ENCODE data around the gene MAGI2.

DNA sequence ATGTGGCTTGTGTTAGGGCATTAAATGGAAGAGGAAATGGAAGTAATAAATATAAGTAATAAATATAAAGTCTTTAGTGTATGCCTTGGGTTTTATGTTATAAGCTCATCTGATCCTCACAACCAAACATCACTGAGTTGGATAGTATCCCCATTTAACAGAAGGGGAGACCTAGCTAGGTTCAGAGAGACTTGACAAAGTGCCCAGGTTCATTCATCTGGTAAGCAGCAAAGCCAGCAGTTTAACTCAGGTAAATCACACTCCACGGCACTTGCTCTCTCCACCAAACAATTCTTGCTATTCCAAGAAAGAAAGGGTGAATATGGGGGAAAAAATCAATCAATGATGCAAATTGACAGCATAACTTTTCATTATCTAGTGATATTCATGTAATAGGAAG lies 167.3 kb downstream of the MAGI2 start:
- no peak for TF ChIP-seq POLR2A (IDR thresholded peaks at IDR 0.05; ENCODE audit: low read depth, low read length)
- TF ChIP-seq, protein P1, sequence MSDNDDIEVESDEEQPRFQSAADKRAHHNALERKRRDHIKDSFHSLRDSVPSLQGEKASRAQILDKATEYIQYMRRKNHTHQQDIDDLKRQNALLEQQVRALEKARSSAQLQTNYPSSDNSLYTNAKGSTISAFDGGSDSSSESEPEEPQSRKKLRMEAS (IDR thresholded peaks at IDR 0.05; ENCODE audit: insufficient read depth, insufficient read length) = no peak
- no peak for TF ChIP-seq EZH2 (IDR thresholded peaks at IDR 0.05; ENCODE audit: borderline replicate concordance, low read depth, low read length, severe bottlenecking)
- TF ChIP-seq POLR2AphosphoS5 (IDR thresholded peaks at IDR 0.05; ENCODE audit: insufficient read depth, low read depth, low read length) = no peak
- TF ChIP-seq CTCF (IDR thresholded peaks at IDR 0.05; ENCODE audit: extremely low read depth in 1 of 2, insufficient read depth in 1 of 2, low read depth in 1 of 2, low read length in 2 of 2) = no peak
- no peak for TF ChIP-seq GATA2 (IDR thresholded peaks at IDR 0.05; ENCODE audit: insufficient read depth, insufficient read length, low read depth, low read length)
- no peak for TF ChIP-seq FOS (IDR thresholded peaks at IDR 0.05; ENCODE audit: borderline replicate concordance, insufficient read depth, low read length)
